NB4 (cell line): ENCODE results near the gene MX1.

ENCODE experiments used
- DNase-seq: peaks from one replicate; pipeline ENCODE4 v3.0.0; 2010; ENCODE audit warnings: low read depth
- H3K4me3 ChIP-seq: one replicate; pipeline ENCODE4 v1.5.1; 2011; ENCODE audit warnings: mild to moderate bottlenecking, low read depth, low read length, moderate library complexity
- CTCF ChIP-seq: IDR thresholded peaks from one replicate; pipeline ENCODE4 v1.5.1; 2012; ENCODE audit warnings: low read depth, low read length
- MAX ChIP-seq: IDR thresholded peaks from 2 replicates; pipeline ENCODE4 v1.6.1; 2011; ENCODE audit warnings: low read depth, low read length
- MYC ChIP-seq: IDR thresholded peaks from 2 replicates; pipeline ENCODE4 v1.6.1; 2011; ENCODE audit warnings: low read depth, low read length
- POLR2A ChIP-seq: IDR thresholded peaks from 2 replicates; pipeline ENCODE4 v1.6.1; 2011; ENCODE audit warnings: mild to moderate bottlenecking; ENCODE audit not compliant: insufficient read length; ENCODE audit errors: extremely low read depth

The MX1 gene

GRCh38 chr21:41458121-41458520, 32.1 kb downstream of the MX1 start:
- TF ChIP-seq POLR2A (no peak), CTCF (no peak), MAX (no peak), MYC (no peak)
- H3K4me3 ChIP-seq: no peak overlapping the region
- DNase-seq: no peak

- no peak for TF ChIP-seq MYC
- no peak for TF ChIP-seq POLR2A
- TF ChIP-seq CTCF: no peak
- no peak for TF ChIP-seq MAX
- H3K4me3 ChIP-seq: no peak overlapping the region
- DNase-seq: no peak
Observed at GRCh38 chr21:41458559-41458958, 32.5 kb downstream of the MX1 start.

- TF ChIP-seq CTCF: no peak
- no peak for TF ChIP-seq MYC
- no peak for TF ChIP-seq MAX
- no peak for TF ChIP-seq POLR2A
- H3K4me3 ChIP-seq: no peak overlapping the region
- no peak for DNase-seq
Observed at GRCh38 chr21:41459884-41460534, 34.0 kb downstream of the MX1 start.

- TF ChIP-seq CTCF: peak; percentile 89
- peak; percentile 54; the same call in 1 of the 2 replicates for TF ChIP-seq MYC
- no peak for TF ChIP-seq POLR2A
- TF ChIP-seq MAX: peak; percentile 88
Observed at GRCh38 chr21:41460578-41461527, 34.8 kb downstream of the MX1 start.

GRCh38 chr21:41465176-41465781, 39.2 kb downstream of the MX1 start:
- no peak overlapping the region for H3K4me3 ChIP-seq
- no peak for DNase-seq
- TF ChIP-seq MYC (no peak), MAX (no peak), CTCF (no peak), POLR2A (no peak)

More at GRCh38 chr21:41460578-41461527, 34.8 kb downstream of the MX1 start:
- DNase-seq: peak; percentile 68
- H3K4me3 ChIP-seq: no peak overlapping the region
